CD8-positive, alpha-beta memory T cell (primary cell): ENCODE results near the gene NAA80. TPM values are rescaled to one million over a fixed set of nuclear protein-coding genes. Genes with fewer than 3 reads are reported as not detected.

Source experiments
- CTCF ChIA-PET: fragments of 350-600 bp; sonication (Branson Sonifier 250); formaldehyde crosslinking; loops from one replicate; lab custom pipeline; 2021; ENCODE audit warnings: antibody characterized with exemption; lab: Charles Lee
- POLR2A ChIA-PET: fragments of 350-600 bp; sonication (Branson Sonifier 250); formaldehyde crosslinking; loops from one replicate; lab custom pipeline; 2021; ENCODE audit warnings: antibody characterized with exemption; lab: Charles Lee
- DNase-seq, 5 donors: peaks; one replicate each; pipeline versions ENCODE4 v3.0.0 to v3.0.0-alpha.2; 2020 to 2022; ENCODE audit warnings: mixed read lengths in 1 of 5
- H3K27ac ChIP-seq: one replicate; pipeline ENCODE4 v1.7.0; 2013; ENCODE audit warnings: low read depth, mild to moderate bottlenecking, low read length, moderate library complexity
- H3K27me3 ChIP-seq: 2 replicates; pipeline ENCODE4 v1.7.0; 2013; ENCODE audit warnings: low read length, mild to moderate bottlenecking; ENCODE audit not compliant: insufficient read depth, poor library complexity, severe bottlenecking
- H3K36me3 ChIP-seq: 2 replicates; pipeline ENCODE4 v1.7.0; 2013; ENCODE audit warnings: mild to moderate bottlenecking, low read length, moderate library complexity; ENCODE audit not compliant: insufficient read depth
- H3K4me1 ChIP-seq: 2 replicates; pipeline ENCODE4 v1.7.0; 2013; ENCODE audit warnings: mild to moderate bottlenecking, low read length, moderate library complexity; ENCODE audit not compliant: insufficient read depth
- H3K4me3 ChIP-seq: 2 replicates; pipeline ENCODE4 v1.7.0; 2013; ENCODE audit warnings: mild to moderate bottlenecking, low read length
- H3K9me3 ChIP-seq: 2 replicates; pipeline ENCODE4 v1.7.0; 2013; ENCODE audit warnings: mild to moderate bottlenecking, low read length
- H3K27ac Mint-ChIP-seq, 8 donors: one replicate each; pipeline ENCODE4 v1.8.0; 2020 to 2021; ENCODE audit warnings: mixed read lengths in 8 of 8, mild to moderate bottlenecking in 6 of 8, inconsistent platforms in 3 of 8, moderate library complexity in 3 of 8
- H3K27me3 Mint-ChIP-seq, 2 donors: one replicate each; pipeline ENCODE4 v1.8.0; 2020 to 2021; ENCODE audit warnings: mixed read lengths in 2 of 2, mild to moderate bottlenecking in 1 of 2, moderate library complexity in 1 of 2
- H3K36me3 Mint-ChIP-seq, 3 donors: one replicate each; pipeline ENCODE4 v1.8.0; 2020 to 2021; ENCODE audit warnings: mixed read lengths in 3 of 3, inconsistent platforms in 1 of 3, mild to moderate bottlenecking in 1 of 3
- H3K4me1 Mint-ChIP-seq, 3 donors: one replicate each; pipeline ENCODE4 v1.8.0; 2020 to 2021; ENCODE audit warnings: mixed read lengths in 3 of 3, inconsistent platforms in 1 of 3, mild to moderate bottlenecking in 1 of 3
- H3K4me3 Mint-ChIP-seq, 7 donors: one replicate each; pipeline ENCODE4 v1.8.0; 2020 to 2021; ENCODE audit warnings: mixed read lengths in 7 of 7, mild to moderate bottlenecking in 6 of 7, moderate library complexity in 4 of 7, inconsistent platforms in 2 of 7
- H3K9me3 Mint-ChIP-seq, 5 donors: one replicate each; pipeline ENCODE4 v1.8.0; 2020 to 2022; ENCODE audit warnings: mixed read lengths in 5 of 5, mild to moderate bottlenecking in 3 of 5, moderate library complexity in 2 of 5, inconsistent platforms in 1 of 5
- polyA plus RNA-seq: library from polyadenylated mRNA; unstranded; fragments of 300-500 nt; fragmentation: Illumina TruSeq; gene quantifications from one replicate; pipeline ENCODE4 v1.2.3, GENCODE V29; 2021
- total RNA-seq, 2 experiments: library from RNA; stranded (reverse); gene quantifications; one replicate each; pipeline ENCODE4 v1.2.3, GENCODE V29; 2021

NAA80 gene
- total and polyA plus RNA-seq, 3 experiments from 2014 or later, result 17.3 to 19.3 (median 18.3) TPM

- no peaks in the 10 kb centered on the region for H3K9me3 ChIP-seq
Measured at GRCh38 chr3:50299638-50299928, 378 bp upstream of the NAA80 start.

GRCh38 chr3:50297896-50298725 is 1.1 kb downstream of the NAA80 start:
- H3K9me3 Mint-ChIP-seq, result no peaks in the 10 kb centered on the region
- Histone ChIP-seq H3K4me3 (peak overlapping the region; percentile 89), H3K4me1 (peaks cover 25% of the 10 kb centered on the region), H3K27me3 (no peaks in the 10 kb centered on the region), H3K36me3 (no peaks in the 10 kb centered on the region), H3K9me3 (no peaks in the 10 kb centered on the region), H3K27ac (peak overlapping the region; percentile 96)
- peak overlapping the region; percentile 93 to 100 (median 99) for H3K27ac Mint-ChIP-seq
- H3K4me1 Mint-ChIP-seq, result peaks cover 21 to 50% (median 22%) of the 10 kb centered on the region in 3 donors
- POLR2A ChIA-PET, result interaction anchor here (0.9 to 2.2 kb wide), 6 partner anchors 19 to 61 kb away, joined by 4 to 31 read pairs (median 10); partner anchors contain the start of genes CYB561D2, NPRL2, RASSF1 and TUSC2
- DNase-seq, result no peak
- CTCF ChIA-PET, result interaction anchor here (0.9 to 3.0 kb wide), 14 partner anchors 14 to 106 kb away, joined by 3 to 16 read pairs (median 6); partner anchors contain the start of genes CYB561D2, HYAL2 and NPRL2
- H3K27me3 Mint-ChIP-seq, result no peaks in the 10 kb centered on the region
- peak overlapping the region; percentile 93 to 98 (median 95) for H3K4me3 Mint-ChIP-seq
- H3K36me3 Mint-ChIP-seq, result peaks cover 0 to 14% (median 0%) of the 10 kb centered on the region in 3 donors

More at GRCh38 chr3:50299638-50299928, 378 bp upstream of the NAA80 start:
- Histone ChIP-seq H3K4me3 (peak overlapping the region; percentile 68), H3K36me3 (no peaks in the 10 kb centered on the region), H3K27ac (peak overlapping the region; percentile 96), H3K27me3 (no peaks in the 10 kb centered on the region), H3K4me1 (peaks cover 25% of the 10 kb centered on the region)
- Mint-ChIP-seq H3K9me3 (no peaks in the 10 kb centered on the region), H3K36me3 (peaks cover 0 to 14% (median 0%) of the 10 kb centered on the region in 3 donors), H3K4me1 (peaks cover 21 to 51% (median 22%) of the 10 kb centered on the region in 3 donors), H3K27me3 (no peaks in the 10 kb centered on the region), H3K4me3 (peak overlapping the region; percentile 93 to 98 (median 95)), H3K27ac (peak overlapping the region; percentile 97 to 100 (median 99))
- ChIA-PET POLR2A (interaction anchor here (0.5 to 2.2 kb wide), 10 partner anchors 18 to 65 kb away, joined by 3 to 31 read pairs (median 6); partner anchors contain the start of genes CYB561D2, NPRL2, RASSF1 and TUSC2), CTCF (interaction anchor here (0.5 to 3.0 kb wide), 14 partner anchors 9 to 108 kb away, joined by 3 to 16 read pairs (median 8); partner anchors contain the start of genes CYB561D2, HYAL2 and NPRL2)
- DNase-seq, result no peak

GRCh38 chr3:50297384-50297775 is 1.8 kb downstream of the NAA80 start:
- Mint-ChIP-seq H3K36me3 (peaks cover 0 to 15% (median 0%) of the 10 kb centered on the region in 3 donors), H3K4me1 (peaks cover 28 to 57% (median 29%) of the 10 kb centered on the region in 3 donors), H3K27me3 (no peaks in the 10 kb centered on the region), H3K9me3 (no peaks in the 10 kb centered on the region), H3K27ac (peak overlapping the region in 7 of 8 donors; percentile 69 to 100 (median 99)), H3K4me3 (peak overlapping the region in 5 of 7 donors; percentile 93 to 98 (median 95))
- DNase-seq, result no peak
- ChIA-PET POLR2A (no interaction called here), CTCF (interaction anchor here (0.9 to 3.0 kb wide), 5 partner anchors 13 to 52 kb away, joined by 3 to 13 read pairs (median 9); partner anchors contain the start of genes CYB561D2 and NPRL2)
- peaks cover 31% of the 10 kb centered on the region for H3K4me1 ChIP-seq
- H3K27ac ChIP-seq, result no peak overlapping the region
- H3K4me3 ChIP-seq, result no peak overlapping the region
- H3K9me3 ChIP-seq, result no peaks in the 10 kb centered on the region
- no peaks in the 10 kb centered on the region for H3K36me3 ChIP-seq
- no peaks in the 10 kb centered on the region for H3K27me3 ChIP-seq

GRCh38 chr3:50296721-50297383 is 2.4 kb downstream of the NAA80 start:
- H3K27ac ChIP-seq, result no peak overlapping the region
- H3K27ac Mint-ChIP-seq, result peak overlapping the region; percentile 56 to 100 (median 93)
- no peak for DNase-seq
- ChIA-PET POLR2A (no interaction called here), CTCF (interaction anchor here (0.5 to 1.5 kb wide), 2 partner anchors 12 to 54 kb away, joined by 3 read pairs; partner anchors contain the start of genes CYB561D2 and NPRL2)
- H3K4me3 ChIP-seq, result no peak overlapping the region
- H3K9me3 Mint-ChIP-seq, result no peaks in the 10 kb centered on the region
- peaks cover 0 to 17% (median 0%) of the 10 kb centered on the region in 3 donors for H3K36me3 Mint-ChIP-seq
- peaks cover 31% of the 10 kb centered on the region for H3K4me1 ChIP-seq
- H3K4me3 Mint-ChIP-seq, result peak overlapping the region in 2 of 7 donors; percentile 41 to 93
- H3K36me3 ChIP-seq, result no peaks in the 10 kb centered on the region
- no peaks in the 10 kb centered on the region for H3K27me3 ChIP-seq
- H3K4me1 Mint-ChIP-seq, result peaks cover 30 to 57% (median 31%) of the 10 kb centered on the region in 3 donors
- no peaks in the 10 kb centered on the region for H3K9me3 ChIP-seq
- no peaks in the 10 kb centered on the region for H3K27me3 Mint-ChIP-seq

- CTCF ChIA-PET, result interaction anchor here (0.8 to 1.5 kb wide), 3 partner anchors 49 to 55 kb away, joined by 3 to 5 read pairs (median 3); partner anchors contain the start of genes CYB561D2 and NPRL2
- Histone ChIP-seq H3K36me3 (no peaks in the 10 kb centered on the region), H3K9me3 (no peaks in the 10 kb centered on the region), H3K27ac (no peak overlapping the region), H3K27me3 (no peaks in the 10 kb centered on the region), H3K4me3 (no peak overlapping the region), H3K4me1 (peaks cover 42% of the 10 kb centered on the region)
- Mint-ChIP-seq H3K36me3 (peaks cover 0 to 19% (median 0%) of the 10 kb centered on the region in 3 donors), H3K9me3 (no peaks in the 10 kb centered on the region), H3K27ac (peak overlapping the region in 3 of 8 donors; percentile 20 to 66 (median 32)), H3K27me3 (no peaks in the 10 kb centered on the region), H3K4me1 (peaks cover 35 to 59% (median 38%) of the 10 kb centered on the region in 3 donors), H3K4me3 (peak overlapping the region in 2 of 7 donors; percentile 37 to 93)
- POLR2A ChIA-PET, result no interaction called here
- DNase-seq, result no peak
Measured at GRCh38 chr3:50295553-50296431, 3.4 kb downstream of the NAA80 start.

- H3K4me1 ChIP-seq, result peaks cover 36% of the 10 kb centered on the region
- no peaks in the 10 kb centered on the region for H3K9me3 ChIP-seq
- peak overlapping the region in 1 of 7 donors; percentile 66 for H3K4me3 Mint-ChIP-seq
- DNase-seq, result no peak
- peaks cover under 1% of the 10 kb centered on the region for H3K36me3 ChIP-seq
- peak overlapping the region in 2 of 8 donors; percentile 57 to 85 for H3K27ac Mint-ChIP-seq
- H3K4me1 Mint-ChIP-seq, result peaks cover 26 to 50% (median 29%) of the 10 kb centered on the region in 3 donors
- no peak overlapping the region for H3K27ac ChIP-seq
- peaks cover 0 to 25% (median 0%) of the 10 kb centered on the region in 3 donors for H3K36me3 Mint-ChIP-seq
- no peak overlapping the region for H3K4me3 ChIP-seq
- CTCF ChIA-PET, result interaction anchor here (0.9 kb wide), 1 partner anchor 51 kb away, joined by 5 read pairs; no protein-coding TSS in a partner anchor
- no peaks in the 10 kb centered on the region for H3K9me3 Mint-ChIP-seq
- no peaks in the 10 kb centered on the region for H3K27me3 Mint-ChIP-seq
- H3K27me3 ChIP-seq, result no peaks in the 10 kb centered on the region
- POLR2A ChIA-PET, result interaction anchor here (0.6 kb wide), 1 partner anchor 354 kb away, joined by 3 read pairs; no protein-coding TSS in a partner anchor
Measured at GRCh38 chr3:50294492-50295403, 4.5 kb downstream of the NAA80 start.
